Measurements from ENCODE around the gene SHH.

DNA sequence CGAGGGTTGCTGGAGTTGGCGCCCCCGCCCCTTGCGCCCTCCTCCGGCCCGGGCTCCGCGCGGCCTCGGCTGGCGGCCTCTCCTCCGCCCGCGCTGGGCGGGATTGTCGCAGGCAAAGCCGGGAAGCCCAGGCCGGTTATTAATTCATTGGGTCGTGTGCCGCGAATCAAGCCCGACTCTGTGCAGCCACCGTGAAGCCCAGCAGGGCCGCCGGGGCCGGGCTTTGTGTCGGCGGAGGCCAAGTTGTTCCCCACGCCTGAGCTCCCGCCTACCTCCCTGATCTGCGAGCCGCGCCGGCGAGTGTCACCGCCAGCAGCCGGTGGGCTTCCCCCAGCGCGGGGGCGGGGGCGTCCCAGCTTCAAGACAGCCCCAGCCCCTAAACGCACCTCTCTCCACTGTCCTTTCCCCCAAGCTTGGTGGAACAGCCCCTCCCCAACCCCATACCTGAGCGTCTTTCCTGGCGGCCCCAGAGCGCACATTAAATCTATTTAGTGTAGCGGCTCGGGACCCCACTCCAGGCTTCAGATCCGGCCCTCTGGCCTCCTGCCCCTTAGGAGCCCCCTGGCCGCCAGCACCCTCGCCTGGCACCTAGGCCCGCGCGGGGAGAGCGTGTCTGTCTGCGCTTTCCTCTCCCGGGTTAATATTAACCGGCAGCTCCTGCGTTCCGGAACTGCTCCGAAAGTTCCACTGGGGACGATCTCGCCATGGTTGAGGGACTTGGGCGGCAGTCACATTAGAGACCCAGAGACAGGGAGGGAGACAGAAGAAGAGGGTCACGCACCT is 3.5 kb downstream of the SHH start:
- TF ChIP-seq, protein P1, sequence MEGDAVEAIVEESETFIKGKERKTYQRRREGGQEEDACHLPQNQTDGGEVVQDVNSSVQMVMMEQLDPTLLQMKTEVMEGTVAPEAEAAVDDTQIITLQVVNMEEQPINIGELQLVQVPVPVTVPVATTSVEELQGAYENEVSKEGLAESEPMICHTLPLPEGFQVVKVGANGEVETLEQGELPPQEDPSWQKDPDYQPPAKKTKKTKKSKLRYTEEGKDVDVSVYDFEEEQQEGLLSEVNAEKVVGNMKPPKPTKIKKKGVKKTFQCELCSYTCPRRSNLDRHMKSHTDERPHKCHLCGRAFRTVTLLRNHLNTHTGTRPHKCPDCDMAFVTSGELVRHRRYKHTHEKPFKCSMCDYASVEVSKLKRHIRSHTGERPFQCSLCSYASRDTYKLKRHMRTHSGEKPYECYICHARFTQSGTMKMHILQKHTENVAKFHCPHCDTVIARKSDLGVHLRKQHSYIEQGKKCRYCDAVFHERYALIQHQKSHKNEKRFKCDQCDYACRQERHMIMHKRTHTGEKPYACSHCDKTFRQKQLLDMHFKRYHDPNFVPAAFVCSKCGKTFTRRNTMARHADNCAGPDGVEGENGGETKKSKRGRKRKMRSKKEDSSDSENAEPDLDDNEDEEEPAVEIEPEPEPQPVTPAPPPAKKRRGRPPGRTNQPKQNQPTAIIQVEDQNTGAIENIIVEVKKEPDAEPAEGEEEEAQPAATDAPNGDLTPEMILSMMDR (IDR thresholded peaks at IDR 0.05; ENCODE audit: insufficient read depth, low read depth, low read length), result no peak
- peak; percentile 77 for TF ChIP-seq EZH2 (IDR thresholded peaks at IDR 0.05; ENCODE audit: insufficient read depth, low read length)
